Skin of body (tissue), 2 donors: ENCODE measurements around the gene TMEM238. TPM values are rescaled to one million over a fixed set of nuclear protein-coding genes. Genes with fewer than 3 reads are reported as not detected.

ENCODE experiments used
- DNase-seq: peaks from one replicate; lab custom pipeline; 2025; lab: John Stamatoyannopoulos, UW
- total RNA-seq: library from RNA; depleted of rRNA; stranded (reverse); fragments of >200 nt; gene quantifications from one replicate; pipeline ENCODE4 v1.2.3, GENCODE V29; 2014

TMEM238 gene
- total RNA-seq, 1 donor from 2014 or later: 0.30 TPM

GRCh38 chr19:55379174-55379573 lies 4.9 kb downstream of the TMEM238 start:
- DNase-seq: no peak

DNA sequence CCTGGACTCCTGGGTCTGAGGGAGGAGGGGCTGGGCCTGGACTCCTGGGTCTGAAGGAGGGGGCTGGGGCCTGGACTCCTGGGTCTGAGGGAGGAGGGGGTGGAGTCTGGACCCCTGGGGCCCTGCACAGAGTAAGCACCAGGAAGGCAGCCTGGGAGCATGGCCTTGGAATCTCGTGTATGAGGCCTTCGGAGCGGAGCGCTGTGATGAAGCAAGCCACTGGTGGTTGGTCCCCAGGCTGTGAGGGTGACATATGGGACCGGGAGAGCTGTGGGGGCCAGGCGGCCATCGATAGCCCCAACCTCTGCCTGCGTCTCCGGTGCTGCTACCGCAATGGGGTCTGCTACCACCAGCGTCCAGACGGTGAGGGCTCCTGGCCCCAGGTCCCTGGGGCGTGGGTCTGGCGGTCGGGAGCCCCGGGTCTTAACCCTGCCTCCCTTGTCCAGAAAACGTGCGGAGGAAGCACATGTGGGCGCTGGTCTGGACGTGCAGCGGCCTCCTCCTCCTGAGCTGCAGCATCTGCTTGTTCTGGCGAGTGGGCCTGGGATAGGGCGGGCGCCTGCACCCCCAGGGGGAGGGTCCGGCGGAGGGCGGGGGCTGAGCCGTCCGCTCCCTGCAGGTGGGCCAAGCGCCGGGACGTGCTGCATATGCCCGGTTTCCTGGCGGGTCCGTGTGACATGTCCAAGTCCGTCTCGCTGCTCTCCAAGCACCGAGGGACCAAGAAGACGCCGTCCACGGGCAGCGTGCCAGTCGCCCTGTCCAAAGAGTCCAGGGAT lies 6.5 kb downstream of the TMEM238 start:
- DNase-seq: no peak

DNA sequence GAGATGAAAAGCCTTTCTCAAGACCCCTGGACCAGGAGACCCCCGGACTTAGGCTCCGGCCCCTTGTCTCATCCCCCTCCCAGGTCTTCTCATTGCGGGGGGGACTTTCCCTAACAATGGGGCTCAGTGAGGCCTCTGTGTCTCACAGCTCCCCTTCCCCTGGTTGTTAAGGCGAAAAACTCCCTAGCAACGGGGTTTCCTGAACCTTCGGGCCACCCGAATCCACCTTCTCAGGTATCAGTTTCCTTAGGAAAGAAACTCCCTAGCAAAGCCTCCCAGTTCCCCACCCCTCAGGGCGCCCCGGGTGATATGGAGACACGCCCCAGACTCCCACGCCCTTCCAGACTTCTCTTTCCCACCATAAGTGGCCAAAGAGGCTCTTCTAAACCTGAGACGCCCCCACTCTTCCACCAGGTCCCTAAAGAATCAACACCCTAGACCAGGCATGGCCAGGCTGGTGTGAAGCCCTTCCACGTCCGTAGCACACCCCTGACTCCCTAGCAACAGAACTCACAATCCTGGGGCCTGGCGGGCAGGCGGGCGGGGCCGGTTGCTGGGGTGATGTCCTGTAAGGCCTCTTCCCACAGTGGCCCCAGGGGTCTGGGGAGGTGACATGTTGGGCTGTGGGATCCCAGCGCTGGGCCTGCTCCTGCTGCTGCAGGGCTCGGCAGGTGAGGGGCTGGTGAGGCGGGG lies 7.7 kb downstream of the TMEM238 start, which contains the start of gene TMEM190:
Gene TMEM190, plus strand, starts transcription at position 586 of the 693 bp plus-strand sequence. Its CDS starts 28 bp downstream, at position 614.
- no peak for DNase-seq

DNA sequence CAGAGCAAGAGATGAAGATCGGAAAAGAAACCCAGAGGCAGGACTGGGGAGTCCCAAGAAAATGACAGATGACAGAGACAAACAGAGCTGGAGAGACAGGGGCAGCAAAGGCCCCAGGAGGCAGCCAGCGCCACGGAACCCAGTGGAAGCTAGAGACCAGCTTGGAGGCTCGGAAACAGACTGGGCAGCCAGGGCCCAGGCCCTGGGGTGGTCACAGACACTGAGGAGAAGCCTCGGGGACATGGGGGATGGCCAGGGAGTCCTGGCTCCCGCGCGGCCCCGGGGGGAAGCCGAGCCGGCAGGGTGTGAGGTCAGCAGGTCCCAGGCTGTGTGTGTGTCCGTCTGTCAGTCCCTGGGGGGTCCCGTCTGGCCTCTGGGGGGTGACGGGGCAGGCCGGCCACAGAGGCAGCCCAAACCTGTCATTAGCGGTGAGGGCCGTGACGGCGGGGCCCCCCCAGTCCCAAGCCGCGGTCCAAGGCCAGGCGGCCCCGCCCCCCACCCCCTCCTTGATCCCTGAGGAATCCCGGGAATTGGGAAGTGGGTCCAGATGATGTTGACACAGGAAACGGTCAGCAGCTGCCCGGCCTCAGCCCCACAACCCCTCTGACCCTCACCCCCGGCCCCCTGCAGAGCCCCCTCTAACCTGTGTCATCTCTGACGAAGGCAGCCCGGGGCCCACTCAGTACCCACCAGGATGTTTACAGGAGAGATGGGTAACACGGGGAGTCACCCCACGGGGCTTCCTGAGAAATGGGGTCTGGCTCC lies 9.9 kb downstream of the TMEM238 start:
- no peak for DNase-seq

DNA sequence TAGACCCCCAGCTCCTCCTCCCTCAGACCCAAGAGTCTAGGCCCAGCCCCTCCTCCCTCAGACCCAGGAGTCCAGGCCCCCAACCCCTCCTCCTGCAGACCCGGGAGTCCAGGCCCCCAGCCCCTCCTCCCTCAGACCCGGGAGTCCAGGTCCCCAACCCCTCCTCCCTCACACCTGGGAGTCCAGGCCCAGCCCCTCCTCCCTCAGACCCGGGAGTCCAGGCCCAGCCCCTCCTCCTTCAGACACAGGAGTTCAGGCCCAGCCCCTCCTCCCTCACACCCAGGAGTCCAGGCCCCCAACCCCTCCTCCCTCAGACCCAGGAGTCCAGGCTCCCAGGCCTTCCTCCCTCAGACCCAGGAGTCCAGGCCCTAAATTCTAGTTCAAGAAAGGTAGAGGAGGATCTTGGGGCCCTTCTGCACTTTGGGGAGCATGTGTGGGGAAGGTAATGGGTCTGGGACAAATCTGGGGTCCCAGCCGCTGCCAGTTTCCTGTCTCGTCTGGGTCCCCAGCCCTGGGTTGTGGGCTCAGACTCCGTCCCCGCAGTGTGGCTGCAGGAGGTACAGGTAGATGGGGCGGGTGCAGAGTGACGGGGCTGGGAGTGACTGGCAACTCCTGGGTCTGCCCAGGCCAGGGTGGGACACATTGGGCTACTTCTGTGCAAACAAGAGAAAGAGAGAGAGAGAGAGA lies 10.6 kb downstream of the TMEM238 start:
- no peak for DNase-seq

GRCh38 chr19:55372316-55373081 lies 11.6 kb downstream of the TMEM238 start:
- no peak for DNase-seq

DNA sequence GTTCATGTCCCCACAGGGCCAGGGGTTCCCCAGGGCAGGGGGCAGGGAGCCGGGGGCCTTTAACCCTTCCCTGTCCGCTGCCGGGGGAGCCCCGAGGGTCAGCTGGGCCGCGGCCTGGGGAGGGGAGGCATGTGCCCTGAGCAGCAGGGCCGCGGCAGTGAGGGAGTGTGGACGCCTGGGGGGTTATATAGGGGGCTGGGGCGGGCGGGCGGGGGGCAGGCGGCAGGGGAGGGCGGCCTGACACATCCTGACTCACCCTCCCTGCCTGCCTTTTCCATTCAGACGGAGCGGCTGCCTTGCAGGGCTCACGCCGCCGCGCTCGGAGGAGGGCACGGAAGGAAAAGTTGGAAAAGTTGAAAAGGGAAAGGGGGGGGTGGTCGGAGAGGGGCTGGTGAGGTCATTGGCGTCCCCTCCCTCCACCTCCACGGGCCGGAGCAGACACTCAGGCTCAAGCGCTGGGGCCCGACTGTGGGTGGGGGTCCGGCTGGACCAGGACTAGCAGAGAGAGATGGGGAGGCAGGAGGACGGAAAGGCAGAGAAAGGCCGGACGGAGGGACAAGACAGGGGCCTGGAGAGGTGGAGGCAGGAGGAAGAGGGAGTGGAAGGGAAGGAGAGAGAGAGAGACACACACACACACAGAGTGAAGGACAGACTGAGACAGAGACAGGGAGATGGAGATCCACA lies 13.6 kb downstream of the TMEM238 start, which contains the start of gene IL11:
Gene IL11, minus strand, starts transcription at position 159 of the 684 bp plus-strand sequence. Its CDS starts 153 bp downstream, at position 6.
- no peak for DNase-seq

GRCh38 chr19:55369653-55370304 lies 14.3 kb downstream of the TMEM238 start:
- DNase-seq: no peak

DNA sequence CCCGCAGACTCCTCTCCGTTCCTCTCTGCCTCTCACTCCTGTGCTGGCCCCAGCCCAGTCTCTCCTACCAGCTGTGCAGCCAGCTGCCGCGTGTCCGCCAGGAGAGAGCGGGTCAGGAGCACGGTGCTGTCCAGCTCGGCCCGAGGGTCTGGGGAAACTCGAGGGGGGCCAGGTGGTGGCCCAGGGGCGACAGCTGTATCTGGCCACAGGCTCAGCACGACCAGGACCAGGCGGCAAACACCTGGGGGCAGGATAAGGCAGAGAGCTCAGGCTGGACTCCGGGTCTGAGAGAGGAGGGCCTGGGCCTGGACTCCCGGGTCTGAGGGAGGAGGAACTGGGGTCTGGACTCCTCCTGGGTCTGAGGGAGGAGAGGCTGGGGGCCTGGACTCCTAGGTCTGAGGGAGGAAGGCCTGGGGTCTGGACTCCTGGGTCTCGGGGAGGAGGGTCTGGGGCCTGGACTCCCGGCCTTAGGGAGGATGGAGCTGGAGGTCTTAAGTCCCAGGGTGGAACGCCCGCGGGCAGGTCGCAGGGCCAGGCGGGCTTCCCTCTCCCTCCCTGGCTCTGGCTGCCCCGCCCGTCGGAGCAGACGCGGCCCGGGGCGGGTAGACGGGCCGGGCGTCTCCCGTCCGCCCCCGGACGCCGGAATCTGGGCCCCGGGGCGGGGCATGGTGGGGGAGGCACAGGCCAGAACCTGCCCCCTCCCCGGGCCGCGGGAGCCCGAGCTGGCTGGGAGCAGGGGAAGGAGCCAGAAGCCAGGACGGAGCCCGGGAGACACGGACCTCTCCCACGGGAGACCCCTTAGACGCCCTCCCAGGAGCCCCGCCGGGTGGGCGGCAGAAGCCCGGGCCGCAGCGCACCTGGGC lies 15.2 kb downstream of the TMEM238 start:
- DNase-seq: no peak

GRCh38 chr19:55368106-55368505 lies 16.0 kb downstream of the TMEM238 start:
- no peak for DNase-seq

DNA sequence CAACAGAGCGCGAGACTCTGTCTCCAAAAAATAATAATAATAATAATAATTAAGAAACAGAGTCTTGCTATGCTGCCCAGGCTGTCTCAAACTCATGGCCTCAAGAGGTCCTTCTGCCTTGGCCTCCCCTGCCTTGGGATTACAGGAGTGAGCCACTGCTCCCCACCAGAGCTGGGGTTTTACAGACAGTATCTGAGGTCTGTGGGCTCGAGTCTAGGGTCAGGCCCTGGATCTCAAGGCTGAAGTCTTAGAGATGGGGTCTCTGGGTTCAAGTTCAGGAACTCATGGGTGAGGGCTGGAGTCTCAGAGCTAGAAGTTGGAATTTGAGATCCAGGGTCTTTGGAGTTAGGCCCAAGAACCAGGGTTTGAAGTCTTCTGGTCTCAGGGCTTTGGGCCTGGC lies 17.3 kb downstream of the TMEM238 start:
- DNase-seq: no peak

GRCh38 chr19:55365964-55366363 lies 18.1 kb downstream of the TMEM238 start:
- no peak for DNase-seq

DNA sequence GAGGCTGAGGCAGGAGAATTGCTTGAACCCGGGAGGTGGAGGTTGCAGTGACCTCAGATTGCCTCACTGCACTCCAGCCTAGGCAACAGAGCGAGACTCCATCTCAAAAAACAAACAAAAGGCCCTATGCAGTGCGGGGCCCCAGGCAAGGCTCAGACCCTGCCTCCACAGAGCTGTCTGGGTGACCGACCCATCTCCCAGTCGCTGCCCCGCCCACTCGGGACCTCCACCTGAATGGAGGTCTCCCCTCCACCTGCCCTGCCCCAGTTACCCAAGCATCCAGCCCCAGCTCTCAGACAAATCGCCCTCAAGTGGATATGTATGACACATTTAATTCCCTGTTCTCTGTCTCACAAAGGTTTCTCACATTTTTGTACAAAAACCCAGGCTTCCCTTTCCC lies 18.8 kb downstream of the TMEM238 start:
- no peak for DNase-seq

GRCh38 chr19:55362990-55363716 lies 20.9 kb downstream of the TMEM238 start, which contains the start of gene GARIN5B:
Gene GARIN5B (minus strand): TSS chr19:55363260. CDS start chr19:55363066, 194 bp downstream.
- DNase-seq: no peak

- DNase-seq: no peak
Observed at GRCh38 chr19:55362174-55362989, 21.7 kb downstream of the TMEM238 start.

DNA sequence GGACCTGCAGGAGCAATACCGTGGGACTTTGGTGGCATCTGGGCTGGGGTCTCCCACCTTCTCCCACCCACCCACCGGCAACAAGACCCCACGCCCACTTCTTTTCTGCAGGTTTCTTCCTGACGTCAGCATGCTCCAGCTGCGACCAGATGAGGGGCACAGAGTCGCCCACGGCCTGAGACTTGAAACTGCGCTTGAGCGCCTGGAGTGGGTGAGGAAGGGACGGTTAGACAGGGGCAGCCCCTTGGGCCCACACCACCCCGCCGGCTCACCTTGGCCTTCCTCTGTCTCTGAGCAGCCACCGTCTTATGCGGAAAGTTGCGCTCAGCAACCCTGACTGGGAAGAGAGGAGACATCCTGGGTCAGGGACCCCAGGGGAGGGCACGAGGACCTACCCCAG lies 23.2 kb downstream of the TMEM238 start:
- no peak for DNase-seq
